GM12878 (cell line): ENCODE measurements around the gene RCC2. TPM values are rescaled to one million over a fixed set of nuclear protein-coding genes. Genes with fewer than 3 reads are reported as not detected.
"Not testable (repeated sequence)": the region's sequence is repeated elsewhere in the genome, so short reads cannot be mapped to it uniquely, and the experiment has no call there.

ENCODE experiments used
- ATAC-seq: fragments of 200-7000 bp; cut with Tn5 transposase; 3 replicates; pipeline ENCODE4 v1.9.1; 2020; ENCODE audit warnings: mild to moderate bottlenecking, moderate library complexity
- BruUV-seq: library from RNA; stranded (reverse); fragments of 400-500 nt; replicated peaks from 2 replicates; lab custom pipeline; 2021; lab: Mats Ljungman, UMichigan
- CTCF ChIA-PET: fragments of 300-600 bp; sonication (Branson Sonifier 250); formaldehyde crosslinking; extraction: SDS; loops from one replicate; lab custom pipeline; 2021; ENCODE audit warnings: inconsistent platforms; lab: Yijun Ruan, JAX
- POLR2A ChIA-PET: fragments of 350-600 bp; formaldehyde crosslinking; extraction: SDS; loops from one replicate; lab custom pipeline; 2021; ENCODE audit warnings: inconsistent platforms; lab: Charles Lee
- RAD21 ChIA-PET: fragments of 300-600 bp; sonication (Branson Sonifier 250); formaldehyde crosslinking; loops from one replicate; lab custom pipeline; 2023; ENCODE audit warnings: antibody characterized with exemption; ENCODE audit not compliant: unreplicated experiment; lab: Charles Lee
- SMC1A ChIA-PET: fragments of 300-600 bp; sonication (Branson Sonifier 250); formaldehyde crosslinking; loops from one replicate; lab custom pipeline; 2023; ENCODE audit not compliant: unreplicated experiment, uncharacterized antibody; lab: Charles Lee
- DNase-seq: peaks from one replicate; pipeline ENCODE4 v3.0.0-alpha.2; 2011; ENCODE audit warnings: low read depth, low spot score
- FAIRE-seq: peaks from 3 replicates; lab custom pipeline; 2011; peaks lifted over from hg19 to GRCh38; lab: Jason Lieb, UNC
- H2AFZ ChIP-seq: 2 replicates; pipeline ENCODE4 v1.6.0; 2011; ENCODE audit warnings: low read depth, low read length, control low read depth; ENCODE audit not compliant: control insufficient read depth
- H3K27ac ChIP-seq: 2 replicates; pipeline ENCODE4 v1.5.1; 2011; ENCODE audit warnings: control low read depth; ENCODE audit not compliant: control insufficient read depth, insufficient read depth
- H3K27me3 ChIP-seq, 2 experiments: replicated peaks in 1 of 2; 2 replicates each; pipeline versions ENCODE4 v1.6.0 to v1.6.1; 2011; ENCODE audit warnings: low read length in 1 of 2; ENCODE audit not compliant: control insufficient read depth in 2 of 2, insufficient read depth in 2 of 2
- H3K36me3 ChIP-seq, 2 experiments: 2 replicates each; pipeline ENCODE4 v1.5.1; 2011; ENCODE audit warnings: low read length in 1 of 2; ENCODE audit not compliant: control insufficient read depth in 2 of 2, insufficient read depth in 2 of 2
- H3K4me1 ChIP-seq: 2 replicates; pipeline ENCODE4 v1.6.1; 2011; ENCODE audit warnings: mild to moderate bottlenecking, low read length, moderate library complexity, mixed read lengths; ENCODE audit not compliant: control insufficient read depth, insufficient read depth
- H3K4me2 ChIP-seq: 2 replicates; pipeline ENCODE4 v1.6.0; 2011; ENCODE audit warnings: control low read depth; ENCODE audit not compliant: control insufficient read depth, insufficient read depth
- H3K4me3 ChIP-seq: fragments of 200-600 bp; sonication (generic); 2 replicates; pipeline ENCODE4 v1.5.1; 2016
- H3K79me2 ChIP-seq: 2 replicates; pipeline ENCODE4 v1.6.0; 2011; ENCODE audit warnings: low read length; ENCODE audit not compliant: control insufficient read depth, insufficient read depth
- H3K9ac ChIP-seq: 2 replicates; pipeline ENCODE4 v1.8.0; 2011; ENCODE audit warnings: low read length, control low read depth, mixed read lengths; ENCODE audit not compliant: control insufficient read depth, insufficient read depth
- H3K9me3 ChIP-seq: replicated peaks from 3 replicates; pipeline ENCODE4 v1.5.1; 2011; ENCODE audit warnings: mild to moderate bottlenecking, low read length; ENCODE audit not compliant: control insufficient read depth, insufficient read depth
- H4K20me1 ChIP-seq: 2 replicates; pipeline ENCODE4 v1.6.0; 2011; ENCODE audit not compliant: control insufficient read depth, insufficient read depth
- CHD2 ChIP-seq: IDR thresholded peaks from 2 replicates; pipeline ENCODE4 v1.6.1; 2011; ENCODE audit warnings: low read depth, low read length, improper control_type of control experiment, borderline replicate concordance
- GATAD2B ChIP-seq: fragments of 450-650 bp; conservative IDR thresholded peaks from 2 replicates; pipeline ENCODE4 v1.6.1; 2017; ENCODE audit warnings: low read depth, mild to moderate bottlenecking, moderate library complexity
- JUNB ChIP-seq: IDR thresholded peaks from 2 replicates; pipeline ENCODE4 v1.6.1; 2016; ENCODE audit warnings: antibody characterized with exemption, mild to moderate bottlenecking
- MYC ChIP-seq: IDR thresholded peaks from 2 replicates; pipeline ENCODE4 v1.6.1; 2011; ENCODE audit warnings: mild to moderate bottlenecking, low read length, moderate library complexity, inconsistent platforms; ENCODE audit not compliant: insufficient read depth, insufficient replicate concordance, insufficient read length, severe bottlenecking
- NFYA ChIP-seq: IDR thresholded peaks from 2 replicates; pipeline ENCODE4 v1.6.1; 2011; ENCODE audit warnings: low read depth, mild to moderate bottlenecking, low read length, improper control_type of control experiment, borderline replicate concordance
- SUZ12 ChIP-seq: fragments of 200-600 bp; sonication (generic); IDR thresholded peaks from one replicate; pipeline ENCODE4 v1.6.1; 2018; ENCODE audit warnings: antibody characterized with exemption, mild to moderate bottlenecking; ENCODE audit not compliant: unreplicated experiment
- WGBS: methylation state at CpG from one replicate; pipeline ENCODE4 v1.1.6; 2016; ENCODE audit warnings: low lambda C conversion rate; ENCODE audit not compliant: insufficient replicate concordance, insufficient coverage; ENCODE audit errors: missing lambda C conversion rate; 5-methylcytosine and 5-hydroxymethylcytosine counted together
- in situ Hi-C: fragments of 300-500 bp; cut with MboI; formaldehyde crosslinking; loops from 9 replicates; pipeline ENCODE4 v1.14.3; 2018; ENCODE audit warnings: mixed read lengths
- intact Hi-C: fragments of 100-400 bp; cut with micrococcal nuclease; formaldehyde crosslinking; loops from one replicate; pipeline ENCODE4 v1.14.2; 2022; ENCODE audit not compliant: unreplicated experiment
- polyA plus RNA-seq, 11 experiments: library from polyadenylated mRNA; depleted of rRNA in 4 of 11; unstranded in 6 of 11; stranded (reverse) in 5 of 11; fragments of >200 nt; fragmentation: Nextera tagmentation in 4 of 11; fragmentation: Illumina TruSeq in 1 of 11; extraction: Ambion mirVana in 4 of 11; extraction: Trizol in 1 of 11; gene quantifications; 1 replicate in 1 of 11; 2 replicates in 10 of 11; pipeline versions ENCODE4 v1.2.1 to v1.2.3, GENCODE V29; 2011 to 2016; ENCODE audit warnings: inconsistent platforms in 2 of 11, missing spikeins in 2 of 11, low read depth in 1 of 11
- total RNA-seq, 4 experiments: library from RNA; depleted of rRNA in 3 of 4; stranded (reverse); fragments of >200 nt in 3 of 4; fragmentation: Illumina TruSeq in 1 of 4; extraction: Trizol in 1 of 4; gene quantifications; 2 replicates each; pipeline versions ENCODE4 v1.2.1 to v1.2.3, GENCODE V29; 2013 to 2021
- TF ChIP-seq, protein P1 (sequence below): fragments of 450-650 bp; IDR thresholded peaks from 2 replicates; pipeline ENCODE4 v1.6.1; 2016; ENCODE audit warnings: mild to moderate bottlenecking

RCC2 gene
- total and polyA plus RNA-seq, 10 of the 15 experiments (the other 5 are each of a cell fraction or from before 2014, with no cell fraction given), result 10.7 to 176 (median 85.5) TPM

DNA sequence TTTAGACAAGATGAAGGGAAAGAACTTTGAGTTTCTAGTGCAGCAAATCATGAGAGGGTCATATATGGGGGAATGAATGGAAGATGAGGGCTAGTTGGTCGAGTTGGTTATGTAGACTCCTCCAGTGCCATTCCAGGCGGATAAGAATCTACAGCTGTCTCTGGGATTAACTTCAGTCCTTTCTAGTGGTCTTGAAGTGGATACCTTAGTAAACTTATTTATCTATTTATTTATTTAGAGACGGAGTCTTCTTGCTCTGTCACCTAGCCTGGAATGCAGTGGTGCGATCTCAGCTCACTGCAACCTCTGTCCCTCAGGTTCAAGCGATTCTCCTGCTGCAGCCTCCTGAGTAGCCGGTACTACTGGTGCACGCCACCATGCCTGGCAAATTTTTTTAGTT lies 41.4 kb upstream of the RCC2 start:
- in situ Hi-C loops, result no loop called here
- RAD21 ChIA-PET, result no interaction called here

DNA sequence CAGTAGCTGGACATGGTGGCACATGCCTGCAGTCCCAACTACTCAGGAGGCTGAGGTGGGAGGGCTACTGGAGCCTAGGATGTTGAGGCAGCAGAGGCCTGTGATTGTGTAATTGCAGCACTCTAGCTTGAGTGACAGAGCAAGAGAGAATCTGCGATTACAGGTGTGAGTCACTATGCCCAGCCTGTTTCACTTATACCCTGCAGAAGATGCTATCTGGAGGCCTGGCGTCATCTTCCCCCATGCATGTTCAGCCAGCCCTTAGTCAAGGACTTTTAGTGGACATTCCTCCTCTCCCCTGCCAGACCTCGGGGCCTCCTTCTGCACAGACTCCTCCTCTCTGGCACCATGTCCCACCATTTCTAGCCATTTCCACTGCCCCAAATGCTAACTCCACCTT lies 36.3 kb upstream of the RCC2 start:
- no peaks in the 10 kb centered on the region for H3K4me1 ChIP-seq
- H4K20me1 ChIP-seq, result no peaks in the 10 kb centered on the region
- FAIRE-seq (no peak), ATAC-seq (no peak), DNase-seq (no peak)
- no peak overlapping the region for H3K4me2 ChIP-seq
- H3K36me3 ChIP-seq, result no peaks in the 10 kb centered on the region
- H3K9me3 ChIP-seq, result no peaks in the 10 kb centered on the region
- H2AFZ ChIP-seq, result no peak overlapping the region
- H3K4me3 ChIP-seq, result no peak overlapping the region
- 30% methylated on average over 3 of the region's 3 CpGs for WGBS
- intact Hi-C loops (no loop called here), in situ Hi-C loops (no loop called here)
- CTCF ChIA-PET, result interaction anchor here (1.7 kb wide), 1 partner anchor 24 kb away, joined by 9 read pairs; no protein-coding TSS in a partner anchor
- POLR2A ChIA-PET, result no interaction called here
- no peaks in the 10 kb centered on the region for H3K79me2 ChIP-seq
- no peak overlapping the region for H3K9ac ChIP-seq
- RAD21 ChIA-PET, result interaction anchor here (1.6 kb wide), 1 partner anchor 23 kb away, joined by 3 read pairs; no protein-coding TSS in a partner anchor
- TF ChIP-seq, protein P1, sequence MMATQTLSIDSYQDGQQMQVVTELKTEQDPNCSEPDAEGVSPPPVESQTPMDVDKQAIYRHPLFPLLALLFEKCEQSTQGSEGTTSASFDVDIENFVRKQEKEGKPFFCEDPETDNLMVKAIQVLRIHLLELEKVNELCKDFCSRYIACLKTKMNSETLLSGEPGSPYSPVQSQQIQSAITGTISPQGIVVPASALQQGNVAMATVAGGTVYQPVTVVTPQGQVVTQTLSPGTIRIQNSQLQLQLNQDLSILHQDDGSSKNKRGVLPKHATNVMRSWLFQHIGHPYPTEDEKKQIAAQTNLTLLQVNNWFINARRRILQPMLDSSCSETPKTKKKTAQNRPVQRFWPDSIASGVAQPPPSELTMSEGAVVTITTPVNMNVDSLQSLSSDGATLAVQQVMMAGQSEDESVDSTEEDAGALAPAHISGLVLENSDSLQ, result peak; percentile 12; the same call in 1 of the 2 replicates
- no peak for TF ChIP-seq CHD2
- BruUV-seq, result no TSS peak
- H3K27me3 ChIP-seq, result no peaks in the 10 kb centered on the region
- SMC1A ChIA-PET, result no interaction called here
- no peak overlapping the region for H3K27ac ChIP-seq

More for the DNA sequence above, 41.4 kb upstream of the RCC2 start:
- no peaks in the 10 kb centered on the region for H4K20me1 ChIP-seq
- H3K79me2 ChIP-seq, result no peaks in the 10 kb centered on the region
- TF ChIP-seq JUNB (no peak), GATAD2B (no peak), SUZ12 (no peak), NFYA (no peak), MYC (no peak)
- TF ChIP-seq, all 136 proteins: peak for 0
- H2AFZ ChIP-seq, result no peak overlapping the region
- ChIA-PET SMC1A (no interaction called here), POLR2A (no interaction called here), CTCF (interaction anchor here (0.9 to 1.4 kb wide), 2 partner anchors 11 to 125 kb away, joined by 3 to 4 read pairs; no protein-coding TSS in a partner anchor)
- DNase-seq, result no peak
- 66% methylated on average over 7 of the region's 7 CpGs for WGBS
- no peaks in the 10 kb centered on the region for H3K9me3 ChIP-seq
- H3K4me3 ChIP-seq, result no peak overlapping the region
- H3K36me3 ChIP-seq, result no peaks in the 10 kb centered on the region
- H3K4me1 ChIP-seq, result no peaks in the 10 kb centered on the region
- no peak overlapping the region for H3K9ac ChIP-seq
- ATAC-seq, result no peak
- intact Hi-C loops, result no loop called here
- H3K27me3 ChIP-seq, result no peaks in the 10 kb centered on the region
- H3K27ac ChIP-seq, result no peak overlapping the region
- H3K4me2 ChIP-seq, result no peak overlapping the region
- FAIRE-seq, result no peak
- BruUV-seq, result no TSS peak

DNA sequence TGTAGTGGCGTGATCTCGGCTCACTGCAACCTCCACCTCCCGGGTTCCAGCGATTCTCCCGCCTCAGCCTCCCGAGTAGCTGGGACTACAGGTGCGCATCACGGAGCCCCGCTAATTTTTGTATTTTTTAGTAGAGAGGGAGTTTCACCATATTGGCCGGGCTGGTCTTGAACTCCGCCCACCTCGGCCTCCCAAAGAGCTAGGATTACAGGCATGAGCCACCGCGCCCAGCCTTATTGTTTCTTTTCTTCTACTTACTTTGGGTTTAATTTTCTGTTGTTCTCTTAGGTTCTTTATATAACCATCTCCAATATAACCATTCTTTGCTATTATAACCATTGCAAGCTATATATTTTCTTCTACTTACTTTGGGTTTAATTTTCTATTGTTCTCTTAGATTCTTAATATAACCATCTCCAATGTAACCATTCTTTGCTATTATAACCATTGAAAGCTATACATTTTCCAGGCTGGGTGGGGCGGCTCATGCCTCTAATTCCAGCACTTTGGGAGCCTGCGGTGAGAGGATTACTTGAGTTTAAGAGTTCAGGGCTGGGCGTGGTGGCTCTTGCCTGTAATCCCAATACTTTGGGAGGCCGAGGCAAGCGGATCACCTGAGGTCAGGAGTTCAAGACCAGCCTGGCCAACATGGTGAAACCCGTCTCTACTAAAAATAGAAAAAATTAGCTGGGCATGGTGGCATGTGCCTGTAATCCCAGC lies 35.5 kb upstream of the RCC2 start:
- H3K27me3 ChIP-seq, H3K4me2 ChIP-seq, POLR2A ChIA-PET, in situ Hi-C loops, H3K36me3 ChIP-seq, H3K9me3 ChIP-seq, H3K4me1 ChIP-seq, FAIRE-seq, BruUV-seq, H2AFZ ChIP-seq, H3K79me2 ChIP-seq, H3K4me3 ChIP-seq, ATAC-seq, H3K27ac ChIP-seq, H4K20me1 ChIP-seq, SMC1A ChIA-PET, DNase-seq, intact Hi-C loops, H3K9ac ChIP-seq: not testable (repeated sequence)
- 53% methylated on average over 20 of the region's 20 CpGs for WGBS
- ChIA-PET RAD21 (interaction anchor here (1.6 kb wide), 1 partner anchor 23 kb away, joined by 3 read pairs; no protein-coding TSS in a partner anchor), CTCF (interaction anchor here (0.7 to 1.4 kb wide), 4 partner anchors 23 to 470 kb away, joined by 3 to 5 read pairs (median 3); no protein-coding TSS in a partner anchor)
